ENCODE results near the gene B3GALNT1. TPM values are rescaled to one million over a fixed set of nuclear protein-coding genes. Genes with fewer than 3 reads are reported as not detected.

B3GALNT1 gene
- 0.45 and 0.67 TPM in 2 replicates for total RNA-seq (2014; rRNA removed; shearing (Covaris generic))
- polyA plus RNA-seq (2015; cell fraction: cytosol; rRNA removed): 0.38 and 1.0 TPM in 2 replicates
- 0.22 and 0.26 TPM in 2 replicates for polyA plus RNA-seq (2015; cell fraction: nucleus; rRNA removed)

- no peak for DNase-seq (ENCODE audit: low read depth, low spot score)
- in situ Hi-C loops (cut with HindIII; ENCODE audit: low pct_unique_long_range_greater_than_20kb, low sequenced_read_pairs): no loop called here
These were observed at the start of gene B3GALNT1 for GRCh38 chr3:161104561-161105551. Gene B3GALNT1, minus strand, starts transcription at chr3:161105349. Its CDS starts 18,595 bp downstream, at chr3:161086754.

- in situ Hi-C loops (cut with HindIII; ENCODE audit: low pct_unique_long_range_greater_than_20kb, low sequenced_read_pairs): no loop called here
- DNase-seq (ENCODE audit: low read depth, low spot score): no peak
These were observed 48.3 kb upstream of the B3GALNT1 start for GRCh38 chr3:161153480-161153879.

GRCh38 chr3:161150001-161150525 is 44.9 kb upstream of the B3GALNT1 start:
- no peak for DNase-seq (ENCODE audit: low read depth, low spot score)
- in situ Hi-C loops (cut with HindIII; ENCODE audit: low pct_unique_long_range_greater_than_20kb, low sequenced_read_pairs): no loop called here

- in situ Hi-C loops (cut with HindIII; ENCODE audit: low pct_unique_long_range_greater_than_20kb, low sequenced_read_pairs): no loop called here
- no peak for DNase-seq (ENCODE audit: low read depth, low spot score)
These were observed 44.4 kb upstream of the B3GALNT1 start for GRCh38 chr3:161149529-161149928.

- in situ Hi-C loops (cut with HindIII; ENCODE audit: low pct_unique_long_range_greater_than_20kb, low sequenced_read_pairs): no loop called here
- DNase-seq (ENCODE audit: low read depth, low spot score): no peak
These were observed 43.8 kb upstream of the B3GALNT1 start for GRCh38 chr3:161148832-161149475.

GRCh38 chr3:161142486-161142885 is 37.3 kb upstream of the B3GALNT1 start:
- in situ Hi-C loops (cut with HindIII; ENCODE audit: low pct_unique_long_range_greater_than_20kb, low sequenced_read_pairs): no loop called here
- DNase-seq (ENCODE audit: low read depth, low spot score): no peak

GRCh38 chr3:161139686-161140085 is 34.5 kb upstream of the B3GALNT1 start:
- in situ Hi-C loops (cut with HindIII; ENCODE audit: low pct_unique_long_range_greater_than_20kb, low sequenced_read_pairs): no loop called here
- DNase-seq (ENCODE audit: low read depth, low spot score): no peak

- in situ Hi-C loops (cut with HindIII; ENCODE audit: low pct_unique_long_range_greater_than_20kb, low sequenced_read_pairs): no loop called here
- DNase-seq (ENCODE audit: low read depth, low spot score): no peak
These were observed 32.1 kb upstream of the B3GALNT1 start for GRCh38 chr3:161137260-161137659.

GRCh38 chr3:161132391-161132790 is 27.2 kb upstream of the B3GALNT1 start:
- DNase-seq (ENCODE audit: low read depth, low spot score): no peak
- in situ Hi-C loops (cut with HindIII; ENCODE audit: low pct_unique_long_range_greater_than_20kb, low sequenced_read_pairs): no loop called here

GRCh38 chr3:161126495-161126894 is 21.3 kb upstream of the B3GALNT1 start:
- in situ Hi-C loops (cut with HindIII; ENCODE audit: low pct_unique_long_range_greater_than_20kb, low sequenced_read_pairs): no loop called here
- no peak for DNase-seq (ENCODE audit: low read depth, low spot score)

- DNase-seq (ENCODE audit: low read depth, low spot score): no peak
- in situ Hi-C loops (cut with HindIII; ENCODE audit: low pct_unique_long_range_greater_than_20kb, low sequenced_read_pairs): no loop called here
These were observed 12.5 kb upstream of the B3GALNT1 start for GRCh38 chr3:161117646-161118045.

GRCh38 chr3:161108840-161109239 is 3.7 kb upstream of the B3GALNT1 start:
- no peak for DNase-seq (ENCODE audit: low read depth, low spot score)
- in situ Hi-C loops (cut with HindIII; ENCODE audit: low pct_unique_long_range_greater_than_20kb, low sequenced_read_pairs): no loop called here

GRCh38 chr3:161107311-161107710 is 2.2 kb upstream of the B3GALNT1 start:
- in situ Hi-C loops (cut with HindIII; ENCODE audit: low pct_unique_long_range_greater_than_20kb, low sequenced_read_pairs): no loop called here
- DNase-seq (ENCODE audit: low read depth, low spot score): no peak

GRCh38 chr3:161103776-161104385 is 1.3 kb downstream of the B3GALNT1 start:
- in situ Hi-C loops (cut with HindIII; ENCODE audit: low pct_unique_long_range_greater_than_20kb, low sequenced_read_pairs): no loop called here

GRCh38 chr3:161101609-161102008 is 3.5 kb downstream of the B3GALNT1 start:
- no peak for DNase-seq (ENCODE audit: low read depth, low spot score)
- in situ Hi-C loops (cut with HindIII; ENCODE audit: low pct_unique_long_range_greater_than_20kb, low sequenced_read_pairs): no loop called here

More at GRCh38 chr3:161103776-161104385, 1.3 kb downstream of the B3GALNT1 start:
- DNase-seq (ENCODE audit: low read depth, low spot score): no peak

GRCh38 chr3:161100994-161101393 is 4.2 kb downstream of the B3GALNT1 start:
- no peak for DNase-seq (ENCODE audit: low read depth, low spot score)
- in situ Hi-C loops (cut with HindIII; ENCODE audit: low pct_unique_long_range_greater_than_20kb, low sequenced_read_pairs): no loop called here

- peak; percentile 20 for DNase-seq (ENCODE audit: low read depth, low spot score)
- in situ Hi-C loops (cut with HindIII; ENCODE audit: low pct_unique_long_range_greater_than_20kb, low sequenced_read_pairs): no loop called here
These were observed 8.3 kb downstream of the B3GALNT1 start for GRCh38 chr3:161096771-161097367.

All from SK-MEL-5 (cell line).